Measurements from ENCODE around the gene CACNA1H.

DNA sequence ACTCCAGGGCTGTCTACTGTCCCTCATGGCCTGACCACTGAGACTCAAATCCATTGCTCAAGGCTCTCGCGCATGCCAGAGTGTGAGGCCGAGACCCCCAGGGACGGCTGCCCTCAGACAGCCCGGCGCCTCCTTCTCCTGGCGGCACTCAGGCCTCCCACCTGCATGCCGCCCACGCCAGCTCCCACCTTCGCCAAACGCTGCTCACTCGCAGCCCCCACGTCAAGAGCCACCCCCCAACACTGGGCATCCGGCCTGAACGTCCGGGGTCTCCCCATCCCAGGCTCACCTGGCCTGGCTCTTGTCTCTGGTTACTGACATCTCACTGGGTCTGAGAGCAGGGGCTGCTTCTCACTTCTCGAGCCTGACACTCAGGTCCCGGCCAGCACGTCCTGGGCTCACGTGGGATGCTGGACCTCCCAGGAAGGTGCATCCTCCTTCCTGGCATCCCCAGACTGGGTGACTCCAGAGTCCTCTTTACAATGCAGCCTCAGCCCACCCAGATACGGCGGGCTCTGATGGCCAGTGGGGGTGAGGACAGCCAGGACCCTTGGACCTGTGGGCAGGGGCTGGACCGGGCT is 12.2 kb upstream of the CACNA1H start:
- TF ChIP-seq, protein P1, sequence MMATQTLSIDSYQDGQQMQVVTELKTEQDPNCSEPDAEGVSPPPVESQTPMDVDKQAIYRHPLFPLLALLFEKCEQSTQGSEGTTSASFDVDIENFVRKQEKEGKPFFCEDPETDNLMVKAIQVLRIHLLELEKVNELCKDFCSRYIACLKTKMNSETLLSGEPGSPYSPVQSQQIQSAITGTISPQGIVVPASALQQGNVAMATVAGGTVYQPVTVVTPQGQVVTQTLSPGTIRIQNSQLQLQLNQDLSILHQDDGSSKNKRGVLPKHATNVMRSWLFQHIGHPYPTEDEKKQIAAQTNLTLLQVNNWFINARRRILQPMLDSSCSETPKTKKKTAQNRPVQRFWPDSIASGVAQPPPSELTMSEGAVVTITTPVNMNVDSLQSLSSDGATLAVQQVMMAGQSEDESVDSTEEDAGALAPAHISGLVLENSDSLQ (IDR thresholded peaks at IDR 0.05), result no peak
- no peak for TF ChIP-seq FOXM1 (IDR thresholded peaks at IDR 0.05; ENCODE audit: borderline replicate concordance)
- TF ChIP-seq CTBP1 (IDR thresholded peaks at IDR 0.05; ENCODE audit: borderline replicate concordance), result no peak
- TF ChIP-seq SUZ12 (IDR thresholded peaks at IDR 0.05), result no peak
- no peak for TF ChIP-seq BHLHE40 (IDR thresholded peaks at IDR 0.05; ENCODE audit: borderline replicate concordance)
- TF ChIP-seq L3MBTL2 (conservative IDR thresholded peaks at IDR 0.05), result no peak
- TF ChIP-seq HDGF (IDR thresholded peaks at IDR 0.05; ENCODE audit: borderline replicate concordance), result no peak
- TF ChIP-seq NFRKB (IDR thresholded peaks at IDR 0.05), result no peak
- no peak for TF ChIP-seq FOXK2 (IDR thresholded peaks at IDR 0.05)
- no peak for TF ChIP-seq ARNT (IDR thresholded peaks at IDR 0.05)
- no peak for TF ChIP-seq SP1 (IDR thresholded peaks at IDR 0.05)
- TF ChIP-seq FOXA1 (IDR thresholded peaks at IDR 0.05), result no peak
